ENCODE results near the gene SYT7. TPM values are rescaled to one million over a fixed set of nuclear protein-coding genes. Genes with fewer than 3 reads are reported as not detected.

Gene SYT7
- total RNA-seq, 1 experiment from 2014 or later: 1.6 TPM

DNA sequence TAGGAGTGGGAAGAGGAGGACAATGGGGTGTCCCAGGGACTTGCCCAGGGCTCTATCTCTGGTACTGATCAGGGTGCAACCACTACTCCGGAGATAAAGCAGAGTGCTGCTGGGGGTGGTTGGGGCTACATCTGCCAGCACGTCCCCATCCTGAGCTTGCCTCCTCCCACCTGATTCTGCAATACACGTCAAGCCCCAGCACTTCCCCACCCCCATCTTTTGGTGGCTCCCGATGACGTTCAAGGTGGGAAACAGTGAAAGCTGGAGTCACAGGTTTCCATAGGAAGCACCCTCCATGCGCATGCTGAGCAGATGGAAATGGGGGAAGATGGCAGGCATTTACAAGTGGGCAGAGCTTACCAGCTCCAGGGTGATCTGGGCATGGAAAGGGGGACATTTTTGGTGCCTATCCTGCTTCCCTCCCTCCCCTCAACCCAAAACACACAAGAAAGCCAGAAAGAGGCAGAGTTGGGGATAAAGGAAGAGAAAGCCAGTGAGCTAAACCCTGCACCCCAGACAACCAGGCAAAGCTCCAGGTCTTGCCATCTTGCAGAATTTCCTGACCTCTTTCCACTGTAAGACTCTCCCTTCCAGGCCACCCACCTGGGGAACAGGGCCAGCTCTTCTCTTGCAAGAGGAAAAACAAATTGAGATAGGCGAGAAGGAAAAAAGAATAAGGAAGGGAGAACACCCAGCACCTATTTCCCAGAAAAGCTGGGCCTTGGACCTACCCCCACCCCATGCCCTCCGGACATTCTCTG, 15.8 kb downstream of the SYT7 start:
- DNase-seq (ENCODE audit: low spot score): peak; percentile 71
- in situ Hi-C loops (cut with HindIII; ENCODE audit: low sequenced_read_pairs): no loop called here

DNA sequence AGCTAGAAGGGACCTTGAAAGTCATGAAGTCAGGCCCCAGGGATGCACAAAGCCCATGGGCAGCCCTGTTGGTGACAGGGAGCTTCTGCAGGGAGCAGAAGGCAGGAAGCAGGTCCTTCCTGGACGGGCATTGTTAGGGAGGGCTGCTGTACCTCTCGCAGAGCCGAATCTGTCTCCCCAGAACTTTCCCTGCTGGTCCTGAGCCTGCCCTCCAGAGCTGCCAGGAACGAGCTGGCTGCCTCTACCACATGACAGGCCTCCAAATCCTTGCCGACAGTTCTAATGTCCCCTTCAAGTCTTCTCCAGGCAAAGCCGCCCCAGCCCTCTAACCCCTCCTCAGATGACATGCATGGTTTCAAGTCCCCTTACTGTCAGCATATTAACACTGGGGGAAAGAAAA, 20.1 kb downstream of the SYT7 start:
- DNase-seq (ENCODE audit: low spot score): peak; percentile 78
- in situ Hi-C loops (cut with HindIII; ENCODE audit: low sequenced_read_pairs): no loop called here

DNA sequence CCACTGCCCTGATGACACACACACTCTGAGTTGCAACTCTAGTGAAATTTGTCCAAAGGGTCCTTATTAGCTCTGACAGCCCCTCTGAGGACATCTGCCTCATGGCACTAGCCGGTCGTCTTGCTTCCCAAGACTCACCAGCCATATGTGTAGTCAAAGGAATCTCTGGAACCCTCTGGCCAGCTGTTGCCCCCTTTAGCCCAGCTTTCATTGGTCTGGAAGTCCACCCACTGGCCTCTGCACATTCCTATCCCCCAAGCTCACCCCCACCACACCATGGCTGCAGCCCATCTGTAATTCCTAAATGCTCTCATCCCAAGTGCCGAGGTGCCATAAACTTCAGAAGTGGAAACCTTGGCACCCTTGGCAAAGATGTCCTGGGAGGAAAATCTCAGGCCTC, 24.3 kb downstream of the SYT7 start:
- DNase-seq (ENCODE audit: low spot score): no peak
- in situ Hi-C loops (cut with HindIII; ENCODE audit: low sequenced_read_pairs): no loop called here

DNA sequence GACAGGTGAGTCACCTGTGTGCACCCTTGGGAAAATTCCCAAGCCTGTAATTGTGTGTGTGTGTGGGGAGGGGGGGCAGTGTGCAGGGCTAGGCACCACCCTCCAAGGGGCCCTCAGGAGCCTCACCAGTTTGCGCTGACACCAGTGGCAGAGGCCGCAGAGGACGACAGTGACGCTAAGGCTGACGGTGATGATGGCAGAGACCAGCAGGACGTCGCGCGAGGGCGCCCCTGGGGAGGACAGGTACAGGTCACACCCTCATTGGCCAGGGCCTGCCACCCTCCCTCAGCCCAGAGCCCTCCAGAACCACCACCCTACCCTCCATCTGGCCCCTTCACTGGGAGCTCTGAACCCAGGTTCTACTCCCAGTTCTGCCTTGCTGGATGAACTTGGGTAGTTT, 24.9 kb downstream of the SYT7 start:
- in situ Hi-C loops (cut with HindIII; ENCODE audit: low sequenced_read_pairs): no loop called here

DNA sequence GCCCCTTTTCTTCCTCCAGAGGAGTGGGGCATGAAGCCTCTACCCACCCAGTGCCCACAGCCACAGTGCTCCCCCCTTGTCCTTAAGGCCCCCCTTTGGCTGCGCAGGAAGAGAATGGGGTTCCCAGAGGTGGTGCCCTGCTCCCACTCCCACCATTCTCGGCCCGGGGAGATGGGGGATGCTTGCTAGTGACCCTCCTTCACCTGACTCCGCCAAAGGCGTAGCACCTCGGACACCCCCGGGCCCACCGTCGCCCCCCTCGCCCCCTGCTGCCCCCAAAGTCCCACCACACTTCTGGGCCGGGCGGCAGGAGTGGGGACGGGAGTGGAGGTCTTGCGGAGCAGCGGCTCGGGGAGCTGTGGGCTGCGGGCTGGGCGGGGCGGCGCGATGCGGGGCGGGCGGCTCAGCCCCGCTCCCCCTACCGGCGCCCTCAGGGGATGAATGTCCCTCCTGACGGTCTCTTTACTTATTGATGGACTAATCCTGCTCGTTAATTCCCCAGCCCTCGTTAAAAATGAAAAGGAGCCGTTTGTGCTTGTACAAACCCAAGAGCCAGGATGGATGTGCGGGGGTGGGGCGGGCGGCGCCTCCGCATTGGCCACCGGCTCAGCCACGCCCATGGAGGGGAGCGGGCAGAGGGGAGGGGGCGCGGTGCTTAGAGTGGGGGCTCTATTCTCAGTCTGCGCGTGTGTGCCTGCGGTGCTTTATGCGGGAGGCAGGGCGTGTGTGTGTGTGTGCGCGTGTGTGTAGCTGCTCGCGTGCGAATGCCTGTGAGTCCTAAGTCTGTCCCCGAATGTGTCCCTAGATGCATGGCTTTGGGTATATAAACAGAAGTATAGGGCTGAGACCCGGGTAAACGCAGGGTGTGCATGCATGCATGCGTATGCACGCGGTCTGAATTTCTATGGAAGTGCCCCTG, 25.6 kb downstream of the SYT7 start:
- in situ Hi-C loops (cut with HindIII; ENCODE audit: low sequenced_read_pairs): no loop called here
- DNase-seq (ENCODE audit: low spot score): peak; percentile 64

More for the DNA sequence above, 24.9 kb downstream of the SYT7 start:
- DNase-seq (ENCODE audit: low spot score): no peak

DNA sequence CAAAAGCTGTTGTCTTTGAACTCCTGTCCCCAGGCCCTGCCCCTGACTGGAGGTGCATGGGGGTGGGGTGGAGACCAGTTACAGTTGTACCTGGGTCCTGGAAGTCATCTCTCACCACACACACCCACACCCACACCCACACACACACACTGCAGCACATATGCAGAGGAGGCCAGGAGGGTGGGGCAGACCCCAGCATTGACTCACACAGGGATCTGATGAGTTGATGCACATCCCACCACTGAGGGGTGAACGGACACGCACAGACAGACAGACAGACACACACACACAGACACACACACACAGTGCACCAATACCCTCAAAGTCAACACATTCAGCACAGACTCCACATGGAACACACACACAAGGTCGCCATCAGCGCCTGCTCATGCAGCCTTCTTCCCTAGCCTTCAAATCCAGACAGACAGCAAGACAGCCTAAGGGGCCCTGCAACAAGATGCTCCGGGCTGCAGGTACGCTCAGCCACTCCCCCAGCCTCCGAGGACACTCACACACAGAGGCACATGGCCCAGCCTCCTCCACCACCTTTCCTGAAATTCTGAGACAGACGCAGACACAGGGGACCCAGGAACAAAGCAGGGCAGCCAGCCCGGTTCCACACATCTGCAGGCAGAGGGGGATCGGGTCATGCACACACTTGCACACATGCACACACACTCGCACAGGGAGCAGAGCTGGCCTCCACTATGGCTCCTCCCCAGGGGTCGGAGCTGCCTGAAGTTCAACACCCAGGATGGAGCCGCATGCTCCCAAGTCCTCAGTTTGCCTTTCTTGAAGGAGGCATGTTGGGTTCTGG, 26.5 kb downstream of the SYT7 start:
- in situ Hi-C loops (cut with HindIII; ENCODE audit: low sequenced_read_pairs): no loop called here

DNA sequence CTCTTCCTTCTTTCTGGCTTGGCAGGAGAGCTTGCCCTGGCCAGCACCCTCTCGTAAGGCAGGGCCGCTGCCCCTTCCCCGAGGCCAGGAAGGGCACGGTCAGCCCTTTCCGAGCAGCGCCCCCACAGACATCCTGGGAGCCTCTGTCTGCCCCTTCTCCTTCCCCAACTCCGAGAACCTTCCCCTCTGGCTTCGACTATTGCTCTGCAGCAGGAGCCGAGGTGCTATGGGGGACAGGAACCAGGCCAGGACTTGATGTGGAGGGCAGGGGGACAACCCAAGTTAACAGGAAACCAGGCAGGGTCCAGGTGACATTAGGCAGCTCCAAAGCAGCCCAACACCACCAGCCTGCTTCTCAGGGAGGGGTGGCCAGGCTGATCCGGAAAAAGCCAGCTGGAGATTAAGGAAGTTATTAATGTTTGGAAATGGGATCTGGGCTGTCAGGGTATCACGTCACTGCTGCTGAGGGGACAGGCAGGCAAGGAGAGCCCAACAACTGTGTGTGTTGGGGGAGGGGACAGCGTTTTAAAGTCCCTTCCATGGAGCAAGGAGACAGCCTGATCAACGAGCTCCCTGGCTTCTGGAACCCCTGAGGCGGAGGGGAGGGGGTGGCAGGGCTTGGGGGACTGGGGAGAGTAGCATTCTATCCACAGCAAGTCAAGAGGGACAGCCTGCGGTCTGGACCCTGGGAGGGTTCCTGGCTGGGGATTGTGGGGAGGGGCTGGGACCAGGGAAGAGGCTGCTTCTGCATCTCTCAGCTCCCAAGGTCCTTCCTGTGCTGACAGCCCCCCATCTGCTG, 27.3 kb downstream of the SYT7 start:
- no peak for DNase-seq (ENCODE audit: low spot score)
- in situ Hi-C loops (cut with HindIII; ENCODE audit: low sequenced_read_pairs): no loop called here

More for the DNA sequence above, 26.5 kb downstream of the SYT7 start:
- no peak for DNase-seq (ENCODE audit: low spot score)

DNA sequence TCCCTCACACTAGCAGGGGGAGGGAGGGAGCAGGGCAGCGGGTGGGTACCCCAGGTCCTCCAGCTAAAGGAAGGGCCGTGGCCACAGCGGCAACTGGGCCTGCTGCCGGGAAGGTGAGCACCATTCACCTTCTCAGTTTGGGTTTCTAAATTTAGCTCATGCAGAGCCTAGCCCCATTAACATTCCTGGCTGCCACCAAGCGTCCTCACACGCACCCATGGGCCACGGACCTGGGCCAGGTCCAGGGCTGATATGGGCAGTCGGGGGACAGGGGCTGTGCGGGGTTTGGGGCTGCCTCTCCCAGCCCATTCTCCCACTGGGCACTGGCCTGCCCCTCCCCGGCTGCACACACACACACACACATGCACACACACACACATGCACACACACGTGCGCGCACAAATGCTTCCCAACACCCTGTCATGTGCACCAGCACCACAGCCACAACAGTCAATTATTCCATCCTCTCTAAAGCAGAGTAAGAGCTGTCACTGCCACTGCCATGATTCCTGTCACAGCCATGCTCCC, 28.7 kb downstream of the SYT7 start:
- in situ Hi-C loops (cut with HindIII; ENCODE audit: low sequenced_read_pairs): no loop called here
- peak; percentile 55 for DNase-seq (ENCODE audit: low spot score)

DNA sequence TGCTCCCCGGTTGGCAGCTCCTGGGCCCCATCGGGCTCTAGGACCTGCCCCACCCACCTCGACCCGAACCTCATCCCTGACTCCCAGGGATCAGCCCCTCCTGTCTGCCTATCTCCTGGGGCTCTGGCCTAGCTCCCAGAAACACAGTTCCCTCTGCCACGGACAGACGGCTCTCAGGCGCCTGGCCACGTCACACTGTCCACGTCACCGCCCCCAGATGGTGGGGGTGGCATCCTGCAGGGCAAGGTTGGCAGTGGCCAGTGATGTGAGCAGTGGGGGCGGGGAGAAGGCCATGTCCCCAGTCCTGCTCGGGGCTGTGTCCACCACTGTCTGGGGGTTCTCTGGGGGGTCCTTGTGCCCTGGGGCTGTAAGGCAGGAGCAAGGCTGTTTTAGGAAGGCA, 29.2 kb downstream of the SYT7 start:
- in situ Hi-C loops (cut with HindIII; ENCODE audit: low sequenced_read_pairs): no loop called here
- peak; percentile 97 for DNase-seq (ENCODE audit: low spot score)

DNA sequence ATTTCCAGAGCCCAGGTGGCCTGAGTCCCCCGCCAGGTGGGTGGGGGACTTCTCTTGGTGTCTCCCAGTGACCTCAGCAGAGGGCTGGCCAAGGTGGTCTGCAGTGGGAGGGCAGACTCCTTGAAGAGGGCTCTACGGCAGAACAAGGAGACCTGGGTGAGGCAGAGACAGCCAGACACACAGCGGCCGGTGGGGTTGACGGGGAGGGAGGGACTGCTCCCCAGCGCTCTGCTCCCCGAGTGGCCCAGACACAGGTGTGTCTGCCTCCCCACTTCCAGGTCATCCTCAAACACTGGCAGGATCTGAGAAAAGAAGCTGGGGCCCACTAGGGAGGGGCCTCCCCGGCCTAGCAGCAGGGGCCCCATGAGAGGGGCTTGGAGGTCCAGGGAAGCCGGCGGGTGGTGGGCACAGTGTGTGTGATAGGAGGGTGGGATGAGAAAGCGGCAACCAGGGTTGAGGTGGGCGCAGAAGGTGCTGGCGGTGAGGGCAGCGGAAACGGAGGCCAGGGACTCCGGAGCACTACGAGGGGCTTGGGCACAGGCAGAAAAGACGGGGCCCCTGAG, 30.1 kb downstream of the SYT7 start:
- in situ Hi-C loops (cut with HindIII; ENCODE audit: low sequenced_read_pairs): no loop called here
- DNase-seq (ENCODE audit: low spot score): no peak

DNA sequence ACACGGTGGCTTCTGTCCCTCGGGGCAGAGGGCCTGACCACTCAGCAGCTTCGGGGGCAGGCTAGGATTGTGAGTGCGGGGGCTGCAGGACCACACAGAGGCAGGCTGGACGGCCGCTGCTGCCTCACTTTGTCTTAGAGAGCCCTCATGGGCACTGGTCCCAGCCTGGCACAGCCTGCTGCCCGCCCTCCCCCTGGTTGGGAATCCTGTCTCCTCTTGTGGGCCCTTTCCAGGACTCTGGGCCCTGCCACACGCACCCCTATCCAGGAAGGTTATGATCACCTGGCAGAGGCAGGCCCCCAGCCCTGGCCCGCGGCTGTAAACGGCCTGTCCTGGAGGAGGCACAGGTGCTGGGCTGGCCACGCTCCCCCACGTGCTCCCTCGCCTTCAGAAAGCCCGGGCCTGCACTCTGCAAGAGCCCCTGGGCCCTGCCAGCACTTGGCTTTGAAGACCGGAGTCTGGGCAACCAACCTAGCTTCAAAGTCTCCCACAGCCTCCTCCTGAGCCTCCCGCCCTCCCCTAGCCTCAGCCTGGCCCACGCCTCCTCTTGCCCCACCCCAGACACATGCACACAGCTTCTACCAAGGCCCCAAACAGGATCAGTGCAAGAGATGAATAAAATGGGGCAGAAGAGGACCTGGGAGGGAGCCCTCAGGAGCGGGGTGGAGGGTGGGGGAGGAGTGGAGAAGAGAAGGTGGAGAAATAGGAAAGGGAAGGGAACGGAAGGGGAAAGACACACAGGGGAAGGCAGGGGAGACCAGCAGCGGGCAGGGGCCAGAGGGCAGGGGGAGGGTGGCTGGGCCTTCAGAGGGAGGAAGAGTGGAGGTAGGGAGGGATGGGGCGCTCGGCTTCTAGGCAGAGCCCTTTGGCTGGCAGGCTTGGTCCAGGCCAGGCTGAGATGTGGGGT, 31.0 kb downstream of the SYT7 start:
- in situ Hi-C loops (cut with HindIII; ENCODE audit: low sequenced_read_pairs): no loop called here

DNA sequence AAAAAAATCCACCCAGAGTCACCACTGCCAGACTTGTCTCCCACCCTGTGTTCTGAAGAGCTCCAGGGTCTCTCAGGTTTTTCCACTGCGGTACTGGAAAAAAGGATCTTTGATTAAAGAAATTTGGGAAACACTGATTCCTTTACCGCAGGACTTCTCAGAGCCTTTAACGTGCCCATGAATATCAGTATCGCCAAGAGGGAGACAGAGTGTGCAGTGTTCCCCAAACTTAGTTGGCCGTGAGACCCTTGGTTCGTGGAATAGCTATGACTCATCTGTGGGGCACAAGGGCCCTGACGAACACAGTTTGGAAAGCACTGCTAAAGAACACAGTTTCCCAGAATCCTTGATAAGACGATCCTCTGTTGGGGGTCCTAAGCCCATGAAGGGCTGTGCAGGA, 31.7 kb downstream of the SYT7 start:
- DNase-seq (ENCODE audit: low spot score): no peak
- in situ Hi-C loops (cut with HindIII; ENCODE audit: low sequenced_read_pairs): no loop called here

More for the DNA sequence above, 31.0 kb downstream of the SYT7 start:
- DNase-seq (ENCODE audit: low spot score): peak; percentile 78

DNA sequence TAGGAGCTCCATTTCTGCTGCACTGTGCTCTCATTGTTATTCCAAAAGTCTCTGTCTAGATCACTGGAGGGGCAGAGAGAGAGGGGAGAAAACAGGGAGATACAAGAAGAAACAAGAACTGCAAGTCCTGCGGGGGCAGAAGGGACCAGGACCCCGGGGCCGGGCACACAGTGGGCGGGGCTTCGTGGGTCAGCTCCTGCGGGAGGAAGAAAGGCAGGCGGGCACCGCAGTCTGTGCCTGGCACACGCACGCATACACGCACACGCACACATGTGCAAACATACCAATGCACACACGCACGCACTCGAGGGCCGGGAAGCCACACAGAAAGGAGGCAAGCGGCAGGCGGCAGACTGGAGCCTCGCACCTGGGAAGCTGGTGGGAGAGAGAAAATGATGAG, 33.6 kb downstream of the SYT7 start:
- no peak for DNase-seq (ENCODE audit: low spot score)
- in situ Hi-C loops (cut with HindIII; ENCODE audit: low sequenced_read_pairs): no loop called here

DNA sequence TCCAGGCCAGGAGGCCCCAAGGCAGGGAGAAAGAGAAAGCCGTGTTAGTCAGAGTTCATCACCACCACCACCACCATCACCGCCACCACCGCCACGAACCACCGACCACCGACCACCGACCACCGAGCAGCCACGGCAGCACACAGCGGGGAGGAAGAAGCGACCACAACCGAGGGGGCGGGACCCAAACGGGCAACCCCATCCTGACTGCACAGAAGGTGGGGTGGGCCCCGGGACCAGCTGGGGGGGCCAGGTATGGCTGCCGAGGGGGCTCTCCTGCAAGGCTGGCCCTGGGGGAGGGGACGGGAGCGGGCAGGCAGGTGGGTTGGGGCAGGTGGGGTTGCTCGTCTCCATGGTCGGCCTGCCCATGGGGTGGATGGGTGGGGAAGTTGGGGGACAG, 34.2 kb downstream of the SYT7 start:
- in situ Hi-C loops (cut with HindIII; ENCODE audit: low sequenced_read_pairs): no loop called here

DNA sequence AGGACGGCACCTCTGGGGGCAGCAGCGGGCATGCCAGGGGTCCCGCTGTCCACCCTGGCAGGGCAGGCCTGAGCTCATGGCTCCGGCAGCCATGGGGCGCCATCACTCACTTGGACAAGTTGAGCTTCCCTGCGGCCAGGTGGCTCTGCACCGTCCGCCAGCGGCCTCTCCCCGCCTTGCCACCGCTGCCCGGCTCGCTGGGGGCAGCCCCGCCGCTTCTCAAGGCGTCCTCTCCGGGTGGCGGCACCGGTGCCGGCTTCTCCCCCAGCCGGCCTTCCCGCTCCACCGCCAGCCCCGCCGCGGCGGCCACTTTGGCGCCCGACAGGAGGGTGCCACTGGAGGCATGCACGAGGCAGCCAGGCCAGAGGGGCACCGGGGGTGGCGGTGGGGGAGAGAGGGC, 35.0 kb downstream of the SYT7 start:
- no peak for DNase-seq (ENCODE audit: low spot score)
- in situ Hi-C loops (cut with HindIII; ENCODE audit: low sequenced_read_pairs): no loop called here

More for the DNA sequence above, 34.2 kb downstream of the SYT7 start:
- no peak for DNase-seq (ENCODE audit: low spot score)

DNA sequence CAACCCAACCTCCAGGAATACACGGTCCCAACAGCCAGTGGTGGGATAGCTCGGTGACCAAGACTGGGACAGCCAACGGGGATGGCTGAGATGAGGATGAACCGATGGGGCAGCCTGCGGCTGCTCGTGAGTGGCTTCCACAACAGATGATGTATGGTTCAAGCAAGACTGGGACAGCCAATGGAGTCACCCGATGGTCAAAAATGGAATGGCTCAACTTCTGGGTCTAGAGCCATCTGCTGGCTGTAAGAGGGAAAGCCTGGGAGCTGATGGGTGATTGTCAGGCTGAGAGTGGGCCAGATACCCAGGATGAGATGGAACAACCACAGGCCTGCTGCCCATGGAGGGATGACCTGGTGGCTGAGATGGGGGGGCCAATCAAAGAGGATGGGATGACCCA, 35.5 kb downstream of the SYT7 start:
- no peak for DNase-seq (ENCODE audit: low spot score)
- in situ Hi-C loops (cut with HindIII; ENCODE audit: low sequenced_read_pairs): no loop called here

DNA sequence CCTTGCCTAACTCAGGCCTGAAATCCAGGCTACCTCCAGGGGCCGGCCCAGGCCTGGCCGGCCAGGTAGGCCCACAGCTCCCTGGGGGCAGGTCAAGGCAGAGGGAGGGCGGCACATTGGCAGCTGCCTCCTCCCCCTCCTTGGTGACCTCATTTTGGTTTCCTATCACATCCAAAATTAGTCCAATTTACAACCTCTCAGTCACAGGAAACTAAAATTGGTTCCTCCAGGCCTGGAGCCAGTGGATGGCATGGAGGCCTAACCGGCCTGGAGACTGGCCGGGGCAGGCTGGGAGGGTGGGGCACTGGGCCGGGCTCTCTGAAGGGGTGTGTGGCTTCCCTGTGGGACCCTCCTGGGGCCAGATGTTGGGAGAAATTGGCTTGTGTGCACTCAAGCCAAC, 36.4 kb downstream of the SYT7 start:
- in situ Hi-C loops (cut with HindIII; ENCODE audit: low sequenced_read_pairs): no loop called here
- DNase-seq (ENCODE audit: low spot score): no peak

Measured in G401 (cell line).